K562 (cell line): ENCODE measurements around the gene SKAP1. TPM values are rescaled to one million over a fixed set of nuclear protein-coding genes. Genes with fewer than 3 reads are reported as not detected.

Source experiments
- CBX1 ChIP-seq: sonication (generic); IDR thresholded peaks from 2 replicates; pipeline ENCODE4 v1.6.1; 2016; ENCODE audit warnings: antibody characterized with exemption, low read depth, mild to moderate bottlenecking
- CREM ChIP-seq: IDR thresholded peaks from 2 replicates; pipeline ENCODE4 v1.6.1; 2014; ENCODE audit warnings: antibody characterized with exemption, low read depth
- CXXC5 ChIP-seq: fragments of 250-450 bp; sonication (Bioruptor Pico); IDR thresholded peaks from 2 replicates; pipeline ENCODE4 v1.8.0; 2022; ENCODE audit warnings: inconsistent platforms, mild to moderate bottlenecking, moderate library complexity
- ETV6 ChIP-seq, 3 experiments: fragments of 150-350 bp in 1 of 3; sonication (generic) in 1 of 3; formaldehyde crosslinking in 1 of 3; IDR thresholded peaks; 2 replicates each; pipeline versions ENCODE4 v1.6.1 to v1.8.0; 2014 to 2022; ENCODE audit warnings: borderline replicate concordance in 2 of 3, low read depth in 2 of 3, antibody characterized with exemption in 1 of 3, low read length in 1 of 3, mild to moderate bottlenecking in 1 of 3, missing genetic modification reagents in 1 of 3
- HDAC6 ChIP-seq: IDR thresholded peaks from 2 replicates; pipeline ENCODE4 v1.6.1; 2012; ENCODE audit warnings: low read depth, mild to moderate bottlenecking, control low read depth, inconsistent platforms, low read length, moderate library complexity
- KAT7 ChIP-seq: sonication (generic); formaldehyde crosslinking; IDR thresholded peaks from 2 replicates; pipeline ENCODE4 v1.8.0; 2022; ENCODE audit warnings: missing genetic modification reagents, mild to moderate bottlenecking, borderline replicate concordance
- KDM2B ChIP-seq: fragments of 250-450 bp; sonication (Bioruptor Pico); IDR thresholded peaks from 2 replicates; pipeline ENCODE4 v1.8.0; 2021; ENCODE audit warnings: mild to moderate bottlenecking, moderate library complexity
- LEF1 ChIP-seq: fragments of 450-650 bp; IDR thresholded peaks from 2 replicates; pipeline ENCODE4 v1.6.1; 2016; ENCODE audit warnings: mild to moderate bottlenecking
- MAZ ChIP-seq, 2 experiments: fragments of 450-650 bp in 1 of 2; sonication (generic) in 1 of 2; formaldehyde crosslinking; IDR thresholded peaks in 1 of 2; conservative IDR thresholded peaks in 1 of 2; 2 replicates each; pipeline versions ENCODE4 v1.4.0 to v1.5.0; 2020; ENCODE audit warnings: mild to moderate bottlenecking in 1 of 2, missing genetic modification reagents in 1 of 2
- NR1H2 ChIP-seq: sonication (generic); formaldehyde crosslinking; IDR thresholded peaks from 2 replicates; pipeline ENCODE4 v1.4.0; 2020; ENCODE audit warnings: mild to moderate bottlenecking, missing genetic modification reagents
- POLR2B ChIP-seq: fragments of 450-650 bp; IDR thresholded peaks from 2 replicates; pipeline ENCODE4 v1.6.1; 2018; ENCODE audit warnings: low read depth; ENCODE audit not compliant: partially characterized antibody
- RBM34 ChIP-seq: fragments of 200-400 bp; formaldehyde crosslinking; IDR thresholded peaks from 2 replicates; pipeline ENCODE4 v1.6.1; 2018; ENCODE audit warnings: low read length, borderline replicate concordance; ENCODE audit not compliant: insufficient read depth
- TAF9B ChIP-seq: fragments of 450-650 bp; IDR thresholded peaks from 2 replicates; pipeline ENCODE4 v1.6.1; 2018; ENCODE audit warnings: mild to moderate bottlenecking; ENCODE audit not compliant: partially characterized antibody
- TRIM28 ChIP-seq: fragments of 450-650 bp; IDR thresholded peaks from 2 replicates; pipeline ENCODE4 v1.6.1; 2017
- ZFP1 ChIP-seq: fragments of 450-650 bp; formaldehyde crosslinking; IDR thresholded peaks from 2 replicates; pipeline ENCODE4 v1.4.0; 2020; ENCODE audit warnings: mild to moderate bottlenecking, mixed read lengths
- ZFP36 ChIP-seq: fragments of 150-350 bp; IDR thresholded peaks from 2 replicates; pipeline ENCODE4 v1.6.1; 2018; ENCODE audit warnings: low read length, low read depth; ENCODE audit not compliant: partially characterized antibody
- ZNF143 ChIP-seq: sonication (generic); formaldehyde crosslinking; IDR thresholded peaks from 2 replicates; pipeline ENCODE4 v1.9.0; 2022; ENCODE audit warnings: mild to moderate bottlenecking, missing genetic modification reagents
- ZNF24 ChIP-seq: fragments of 450-650 bp; IDR thresholded peaks from 2 replicates; pipeline ENCODE4 v1.6.1; 2016
- ZNF282 ChIP-seq: sonication (generic); formaldehyde crosslinking; IDR thresholded peaks from 2 replicates; pipeline ENCODE4 v1.8.1; 2023; ENCODE audit warnings: missing genetic modification reagents
- ZNF431 ChIP-seq: sonication (generic); formaldehyde crosslinking; IDR thresholded peaks from 2 replicates; pipeline ENCODE4 v1.8.0; 2022; ENCODE audit warnings: mild to moderate bottlenecking, missing genetic modification reagents
- polyA plus RNA-seq, 8 experiments: library from polyadenylated mRNA; depleted of rRNA in 4 of 8; stranded (reverse) in 5 of 8; unstranded in 3 of 8; fragments of >200 nt; fragmentation: Nextera tagmentation in 2 of 8; fragmentation: Illumina TruSeq in 1 of 8; extraction: Ambion mirVana in 2 of 8; extraction: Trizol in 1 of 8; gene quantifications; 2 replicates each; pipeline versions ENCODE4 v1.2.1 to v1.2.3, GENCODE V29; 2011 to 2014; ENCODE audit warnings: inconsistent platforms in 1 of 8, missing spikeins in 1 of 8
- total RNA-seq, 7 experiments: library from RNA; depleted of rRNA in 6 of 7; stranded (reverse); fragments of >200 nt in 6 of 7; fragmentation: Illumina TruSeq in 2 of 7; extraction: Trizol in 2 of 7; gene quantifications; 2 replicates each; pipeline versions ENCODE4 v1.2.1 to v1.2.3, GENCODE V29; 2011 to 2021; ENCODE audit warnings: low replicate concordance in 1 of 7
- TF ChIP-seq, protein P1 (sequence below): sonication (generic); formaldehyde crosslinking; IDR thresholded peaks from 2 replicates; pipeline ENCODE4 v1.8.0; 2022; ENCODE audit warnings: missing genetic modification reagents, mild to moderate bottlenecking, borderline replicate concordance
- TF ChIP-seq, protein P2 (sequence below): fragments of 250-450 bp; sonication (Bioruptor Pico); IDR thresholded peaks from 2 replicates; pipeline ENCODE4 v1.8.0; 2021; ENCODE audit warnings: borderline replicate concordance, mild to moderate bottlenecking, moderate library complexity; ENCODE audit not compliant: poor library complexity, severe bottlenecking
- TF ChIP-seq, protein P3 (sequence below): fragments of 450-650 bp; IDR thresholded peaks from 2 replicates; pipeline ENCODE4 v1.7.1; 2018; ENCODE audit warnings: mild to moderate bottlenecking, low read depth; ENCODE audit not compliant: partially characterized antibody

Gene SKAP1
- total and polyA plus RNA-seq, 9 of the 15 experiments (the other 6 are each of a cell fraction or from before 2014, with no cell fraction given), result 0.06 to 0.80 (median 0.10) TPM; not detected in 4

DNA sequence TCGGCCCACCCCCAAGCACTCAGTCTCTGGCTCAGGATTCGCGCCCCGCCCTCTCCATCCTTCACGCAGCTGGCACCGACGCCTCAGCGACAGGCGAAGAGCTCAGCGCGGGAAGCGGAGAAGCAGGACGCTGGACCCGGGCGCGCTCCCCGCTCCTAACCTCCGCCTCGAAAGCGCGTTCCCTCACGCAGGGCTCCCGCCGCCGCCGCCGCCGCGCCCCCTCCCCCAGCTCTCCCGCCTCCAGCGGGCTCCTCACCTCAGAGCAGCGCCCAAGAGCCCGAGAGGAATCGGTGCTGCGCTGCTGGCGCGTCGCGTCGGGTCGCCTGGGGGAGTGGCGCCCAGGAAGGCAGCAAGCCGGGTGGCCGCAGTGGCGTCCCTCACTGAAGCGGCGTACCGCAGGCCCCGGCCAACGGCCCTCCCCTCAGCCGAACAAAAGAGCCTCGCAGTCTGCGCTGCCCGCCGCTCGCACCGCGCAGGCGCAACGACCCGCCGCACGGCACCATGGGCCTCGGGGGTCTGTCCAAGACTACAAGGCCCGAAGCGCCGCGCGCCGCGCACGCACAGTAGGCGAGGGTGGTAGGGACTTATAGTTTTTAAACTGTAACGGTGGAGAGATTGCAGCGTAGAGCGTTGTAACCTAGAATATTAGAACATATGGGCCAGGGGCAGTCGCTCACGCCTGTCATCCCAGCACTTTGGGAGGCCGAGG, 328.8 kb downstream of the SKAP1 start, which contains the start of gene CBX1 (continued):
- TF ChIP-seq ZNF24 (peak; percentile 37; the same call in 1 of the 2 replicates), HDAC6 (no peak), ZFP36 (peak; percentile 77), TAF9B (no peak), LEF1 (0 out of 2 replicates have a peak, but pooled peaks have one; percentile 20), ZNF282 (no peak), NR1H2 (CRISPR knock-in tag) (0 out of 2 replicates have a peak, but pooled peaks have one; percentile 26), ZNF143 (CRISPR knock-in tag) (peak; percentile 90), CREM (peak; percentile 63), KAT7 (0 out of 2 replicates have a peak, but pooled peaks have one; percentile 46), RBM34 (0 out of 2 replicates have a peak, but pooled peaks have one; percentile 80), CXXC5 (peak; percentile 94), CBX1 (peak; percentile 92), ETV6 (IDR thresholded peaks at IDR 0.05; ENCODE audit: borderline replicate concordance in 1 of 2, low read depth in 2 of 2, low read length in 1 of 2) (no peak), ETV6 (CRISPR knock-in tag; IDR thresholded peaks at IDR 0.05; ENCODE audit: borderline replicate concordance) (no peak), POLR2B (peak; percentile 39), MAZ (CRISPR knock-in tag; conservative IDR thresholded peaks at IDR 0.05 in 1 of 2, IDR thresholded peaks at IDR 0.05 in 1 of 2) (peak; percentile 87 to 88), ZNF431 (CRISPR knock-in tag) (peak; percentile 60; the same call in 1 of the 2 replicates), TRIM28 (peak; percentile 97), ZFP1 (CRISPR knock-in tag) (no peak), KDM2B (peak; percentile 82; the same call in 1 of the 2 replicates)
- TF ChIP-seq, protein P1, sequence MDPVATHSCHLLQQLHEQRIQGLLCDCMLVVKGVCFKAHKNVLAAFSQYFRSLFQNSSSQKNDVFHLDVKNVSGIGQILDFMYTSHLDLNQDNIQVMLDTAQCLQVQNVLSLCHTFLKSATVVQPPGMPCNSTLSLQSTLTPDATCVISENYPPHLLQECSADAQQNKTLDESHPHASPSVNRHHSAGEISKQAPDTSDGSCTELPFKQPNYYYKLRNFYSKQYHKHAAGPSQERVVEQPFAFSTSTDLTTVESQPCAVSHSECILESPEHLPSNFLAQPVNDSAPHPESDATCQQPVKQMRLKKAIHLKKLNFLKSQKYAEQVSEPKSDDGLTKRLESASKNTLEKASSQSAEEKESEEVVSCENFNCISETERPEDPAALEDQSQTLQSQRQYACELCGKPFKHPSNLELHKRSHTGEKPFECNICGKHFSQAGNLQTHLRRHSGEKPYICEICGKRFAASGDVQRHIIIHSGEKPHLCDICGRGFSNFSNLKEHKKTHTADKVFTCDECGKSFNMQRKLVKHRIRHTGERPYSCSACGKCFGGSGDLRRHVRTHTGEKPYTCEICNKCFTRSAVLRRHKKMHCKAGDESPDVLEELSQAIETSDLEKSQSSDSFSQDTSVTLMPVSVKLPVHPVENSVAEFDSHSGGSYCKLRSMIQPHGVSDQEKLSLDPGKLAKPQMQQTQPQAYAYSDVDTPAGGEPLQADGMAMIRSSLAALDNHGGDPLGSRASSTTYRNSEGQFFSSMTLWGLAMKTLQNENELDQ (CRISPR knock-in tag), result 0 out of 2 replicates have a peak, but pooled peaks have one; percentile 42
- TF ChIP-seq, protein P2, sequence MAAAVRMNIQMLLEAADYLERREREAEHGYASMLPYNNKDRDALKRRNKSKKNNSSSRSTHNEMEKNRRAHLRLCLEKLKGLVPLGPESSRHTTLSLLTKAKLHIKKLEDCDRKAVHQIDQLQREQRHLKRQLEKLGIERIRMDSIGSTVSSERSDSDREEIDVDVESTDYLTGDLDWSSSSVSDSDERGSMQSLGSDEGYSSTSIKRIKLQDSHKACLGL (CRISPR knock-in tag), result no peak
- TF ChIP-seq, protein P3, sequence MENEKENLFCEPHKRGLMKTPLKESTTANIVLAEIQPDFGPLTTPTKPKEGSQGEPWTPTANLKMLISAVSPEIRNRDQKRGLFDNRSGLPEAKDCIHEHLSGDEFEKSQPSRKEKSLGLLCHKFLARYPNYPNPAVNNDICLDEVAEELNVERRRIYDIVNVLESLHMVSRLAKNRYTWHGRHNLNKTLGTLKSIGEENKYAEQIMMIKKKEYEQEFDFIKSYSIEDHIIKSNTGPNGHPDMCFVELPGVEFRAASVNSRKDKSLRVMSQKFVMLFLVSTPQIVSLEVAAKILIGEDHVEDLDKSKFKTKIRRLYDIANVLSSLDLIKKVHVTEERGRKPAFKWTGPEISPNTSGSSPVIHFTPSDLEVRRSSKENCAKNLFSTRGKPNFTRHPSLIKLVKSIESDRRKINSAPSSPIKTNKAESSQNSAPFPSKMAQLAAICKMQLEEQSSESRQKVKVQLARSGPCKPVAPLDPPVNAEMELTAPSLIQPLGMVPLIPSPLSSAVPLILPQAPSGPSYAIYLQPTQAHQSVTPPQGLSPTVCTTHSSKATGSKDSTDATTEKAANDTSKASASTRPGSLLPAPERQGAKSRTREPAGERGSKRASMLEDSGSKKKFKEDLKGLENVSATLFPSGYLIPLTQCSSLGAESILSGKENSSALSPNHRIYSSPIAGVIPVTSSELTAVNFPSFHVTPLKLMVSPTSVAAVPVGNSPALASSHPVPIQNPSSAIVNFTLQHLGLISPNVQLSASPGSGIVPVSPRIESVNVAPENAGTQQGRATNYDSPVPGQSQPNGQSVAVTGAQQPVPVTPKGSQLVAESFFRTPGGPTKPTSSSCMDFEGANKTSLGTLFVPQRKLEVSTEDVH, result peak; percentile 65
